NCI-H82 (cell line): ENCODE results near the gene OR8B8.
"Not testable (repeated sequence)": the region's sequence is repeated elsewhere in the genome, so short reads cannot be mapped to it uniquely, and the experiment has no call there.

ENCODE experiments used
- DNase-seq: peaks from one replicate; lab custom pipeline; 2025; lab: John Stamatoyannopoulos, UW

The OR8B8 gene

GRCh38 chr11:124441519-124441918 lies 4.0 kb downstream of the OR8B8 start:
- no peak for DNase-seq

- DNase-seq, result no peak
Observed at GRCh38 chr11:124441081-124441480, 4.4 kb downstream of the OR8B8 start.

- DNase-seq, result no peak
Observed at GRCh38 chr11:124440608-124441007, 4.9 kb downstream of the OR8B8 start.

GRCh38 chr11:124434699-124435098 lies 10.8 kb downstream of the OR8B8 start:
- no peak for DNase-seq

- DNase-seq, result no peak
Observed at GRCh38 chr11:124429599-124429998, 15.9 kb downstream of the OR8B8 start.

- no peak for DNase-seq
Observed at GRCh38 chr11:124424384-124424921, 21.0 kb downstream of the OR8B8 start, which contains the start of gene OR8B4. Gene OR8B4 (minus strand): TSS chr11:124424871. CDS start chr11:124424871, 0 bp downstream.

GRCh38 chr11:124421043-124421442 lies 24.5 kb downstream of the OR8B8 start:
- DNase-seq, result no peak

- DNase-seq, result peak; percentile 67
Observed at GRCh38 chr11:124415356-124415923, 30.1 kb downstream of the OR8B8 start.

GRCh38 chr11:124409906-124410305 lies 35.6 kb downstream of the OR8B8 start:
- DNase-seq, result no peak

- no peak for DNase-seq
Observed at GRCh38 chr11:124405581-124405980, 39.9 kb downstream of the OR8B8 start.

- not testable (repeated sequence) for DNase-seq
Observed at GRCh38 chr11:124403186-124403585, 42.3 kb downstream of the OR8B8 start.

GRCh38 chr11:124402326-124402922 lies 43.1 kb downstream of the OR8B8 start:
- DNase-seq, result peak; percentile 57

GRCh38 chr11:124398924-124399323 lies 46.6 kb downstream of the OR8B8 start, which contains the start of gene OR8B3:
Gene OR8B3 (minus strand): TSS chr11:124399024. CDS start chr11:124397351, 1,673 bp downstream.
- DNase-seq, result no peak

GRCh38 chr11:124396847-124397246 lies 48.6 kb downstream of the OR8B8 start:
- not testable (repeated sequence) for DNase-seq

- no peak for DNase-seq
Observed at GRCh38 chr11:124394408-124394807, 51.1 kb downstream of the OR8B8 start.
